OCI-LY7 (cell line): ENCODE data around the gene MSRB1. TPM values are rescaled to one million over a fixed set of nuclear protein-coding genes. Genes with fewer than 3 reads are reported as not detected.

Experiments
- BruUV-seq: library from RNA; stranded (reverse); fragments of 400-500 nt; replicated peaks from 2 replicates; lab custom pipeline; 2021; lab: Mats Ljungman, UMichigan
- CTCF ChIA-PET: fragments of 300-600 bp; sonication (Branson Sonifier 250); formaldehyde crosslinking; loops from one replicate; lab custom pipeline; 2022; ENCODE audit warnings: antibody characterized with exemption; ENCODE audit not compliant: unreplicated experiment; lab: Charles Lee
- POLR2A ChIA-PET: fragments of 300-600 bp; sonication (Branson Sonifier 250); formaldehyde crosslinking; loops from one replicate; lab custom pipeline; 2022; ENCODE audit warnings: antibody characterized with exemption; lab: Charles Lee
- DNase-seq: peaks from one replicate; pipeline ENCODE4 v3.0.0-alpha.2; 2015; ENCODE audit warnings: low spot score
- H2AFZ ChIP-seq: fragments of 200-600 bp; sonication (generic), shearing (Covaris generic); 2 replicates; pipeline ENCODE4 v1.6.1; 2014; ENCODE audit warnings: mild to moderate bottlenecking, antibody characterized with exemption, low read length, moderate library complexity
- H3K27ac ChIP-seq: fragments of 200-600 bp; sonication (generic); 2 replicates; pipeline ENCODE4 v1.5.1; 2014; ENCODE audit warnings: mixed run types, low read depth, mild to moderate bottlenecking, moderate library complexity, low read length, inconsistent platforms; ENCODE audit not compliant: poor library complexity, severe bottlenecking
- H3K36me3 ChIP-seq: fragments of 200-600 bp; sonication (generic); 2 replicates; pipeline ENCODE4 v1.6.1; 2014; ENCODE audit warnings: mild to moderate bottlenecking, antibody characterized with exemption, low read length, moderate library complexity, mixed read lengths; ENCODE audit not compliant: insufficient read depth
- H3K4me1 ChIP-seq: fragments of 200-600 bp; sonication (generic); 2 replicates; pipeline ENCODE4 v1.5.1; 2014; ENCODE audit warnings: mild to moderate bottlenecking, low read length; ENCODE audit not compliant: insufficient read depth, poor library complexity, severe bottlenecking
- H3K4me2 ChIP-seq: fragments of 200-600 bp; sonication (generic); 2 replicates; pipeline ENCODE4 v1.6.1; 2014; ENCODE audit warnings: mild to moderate bottlenecking, low read length
- H3K4me3 ChIP-seq: fragments of 200-600 bp; sonication (generic); 2 replicates; pipeline ENCODE4 v1.5.1; 2014; ENCODE audit warnings: mild to moderate bottlenecking, low read depth, low read length; ENCODE audit not compliant: poor library complexity, severe bottlenecking
- H3K79me2 ChIP-seq: fragments of 200-600 bp; sonication (generic); 2 replicates; pipeline ENCODE4 v1.6.1; 2016; ENCODE audit warnings: low read depth, mild to moderate bottlenecking, low read length, moderate library complexity, mixed read lengths; ENCODE audit not compliant: insufficient read depth
- H3K9me2 ChIP-seq: fragments of 200-600 bp; sonication (generic); 2 replicates; pipeline ENCODE4 v1.6.1; 2016; ENCODE audit warnings: mild to moderate bottlenecking, low read length, mixed read lengths; ENCODE audit not compliant: insufficient read depth
- H3K9me3 ChIP-seq: fragments of 200-600 bp; sonication (generic); 2 replicates; pipeline ENCODE4 v1.6.1; 2014; ENCODE audit warnings: mild to moderate bottlenecking, mixed run types, low read length, mixed read lengths
- H4K20me1 ChIP-seq: fragments of 200-600 bp; sonication (generic); 2 replicates; pipeline ENCODE4 v1.6.1; 2014; ENCODE audit warnings: mild to moderate bottlenecking, antibody characterized with exemption, low read length, moderate library complexity, mixed read lengths; ENCODE audit not compliant: insufficient read depth
- EZH2phosphoT487 ChIP-seq: fragments of 200-600 bp; sonication (generic); IDR thresholded peaks from 2 replicates; pipeline ENCODE4 v1.6.1; 2018; ENCODE audit warnings: low read depth, borderline replicate concordance, mild to moderate bottlenecking, mixed run types, antibody characterized with exemption, low read length, moderate library complexity, mixed read lengths
- intact Hi-C: fragments of 100-400 bp; cut with micrococcal nuclease; formaldehyde crosslinking; loops from one replicate; pipeline ENCODE4 v1.10.0; 2022; ENCODE audit not compliant: unreplicated experiment
- total RNA-seq, 2 experiments: library from RNA; depleted of rRNA in 1 of 2; stranded (reverse); fragments of >200 nt in 1 of 2; shearing (Covaris generic) in 1 of 2; gene quantifications; 2 replicates each; pipeline ENCODE4 v1.2.3, GENCODE V29; 2014 to 2022
- TF ChIP-seq, protein P1 (sequence below): fragments of 200-600 bp; sonication (generic); conservative IDR thresholded peaks from 2 replicates; pipeline ENCODE4 v1.5.1; 2014; ENCODE audit warnings: mild to moderate bottlenecking, antibody characterized with exemption, low read length, moderate library complexity, mixed read lengths

MSRB1 gene
- total RNA-seq, 2 experiments from 2014 or later, result 9.0 to 17.6 TPM

DNA sequence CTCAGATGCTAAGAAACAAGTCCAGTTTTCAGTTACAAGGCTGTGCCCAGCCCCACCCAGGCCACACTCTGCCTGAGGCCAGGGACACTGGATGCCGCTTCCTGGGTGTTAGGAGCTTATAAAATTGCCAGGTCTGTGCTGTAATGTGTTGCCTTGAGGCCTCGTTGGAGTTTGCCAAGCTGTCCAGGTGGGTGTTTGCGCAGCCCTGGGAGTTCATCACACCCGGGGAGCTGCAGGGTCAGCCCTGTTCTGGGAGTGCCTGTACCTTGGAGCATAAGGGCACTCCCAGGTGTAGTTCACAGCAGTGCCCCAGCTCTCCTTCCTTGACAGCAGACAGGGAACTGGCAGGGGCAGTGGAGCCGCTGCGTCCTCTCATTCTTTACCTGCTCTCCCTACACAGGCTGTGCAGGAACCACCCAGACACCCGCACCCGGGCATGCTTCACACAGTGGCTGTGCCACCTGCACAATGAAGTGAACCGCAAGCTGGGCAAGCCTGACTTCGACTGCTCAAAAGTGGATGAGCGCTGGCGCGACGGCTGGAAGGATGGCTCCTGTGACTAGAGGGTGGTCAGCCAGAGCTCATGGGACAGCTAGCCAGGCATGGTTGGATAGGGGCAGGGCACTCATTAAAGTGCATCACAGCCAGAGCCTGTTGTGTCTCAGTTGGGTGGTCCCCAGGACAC, 42.6 kb upstream of the MSRB1 start:
- no peak for DNase-seq
- Histone ChIP-seq H3K79me2 (no peaks in the 10 kb centered on the region), H3K4me3 (peak overlapping the region; percentile 82), H3K27ac (no peak overlapping the region), H3K4me2 (peak overlapping the region; percentile 85), H3K9me2 (no peaks in the 10 kb centered on the region), H3K9me3 (no peaks in the 10 kb centered on the region), H2AFZ (no peak overlapping the region), H3K4me1 (peaks cover 18% of the 10 kb centered on the region), H4K20me1 (no peaks in the 10 kb centered on the region), H3K36me3 (peaks cover 12% of the 10 kb centered on the region; the same call in 1 of the 2 replicates)
- POLR2A ChIA-PET, result interaction anchor here (1.1 kb wide), 1 partner anchor 14 kb away, joined by 3 read pairs; the partner anchor contains the start of gene TBL3
- BruUV-seq, result no TSS peak
- intact Hi-C loops, result no loop called here
- CTCF ChIA-PET, result interaction anchor here (0.6 kb wide), 1 partner anchor 801 kb away, joined by 3 read pairs; no protein-coding TSS in a partner anchor
- TF ChIP-seq, protein P1, sequence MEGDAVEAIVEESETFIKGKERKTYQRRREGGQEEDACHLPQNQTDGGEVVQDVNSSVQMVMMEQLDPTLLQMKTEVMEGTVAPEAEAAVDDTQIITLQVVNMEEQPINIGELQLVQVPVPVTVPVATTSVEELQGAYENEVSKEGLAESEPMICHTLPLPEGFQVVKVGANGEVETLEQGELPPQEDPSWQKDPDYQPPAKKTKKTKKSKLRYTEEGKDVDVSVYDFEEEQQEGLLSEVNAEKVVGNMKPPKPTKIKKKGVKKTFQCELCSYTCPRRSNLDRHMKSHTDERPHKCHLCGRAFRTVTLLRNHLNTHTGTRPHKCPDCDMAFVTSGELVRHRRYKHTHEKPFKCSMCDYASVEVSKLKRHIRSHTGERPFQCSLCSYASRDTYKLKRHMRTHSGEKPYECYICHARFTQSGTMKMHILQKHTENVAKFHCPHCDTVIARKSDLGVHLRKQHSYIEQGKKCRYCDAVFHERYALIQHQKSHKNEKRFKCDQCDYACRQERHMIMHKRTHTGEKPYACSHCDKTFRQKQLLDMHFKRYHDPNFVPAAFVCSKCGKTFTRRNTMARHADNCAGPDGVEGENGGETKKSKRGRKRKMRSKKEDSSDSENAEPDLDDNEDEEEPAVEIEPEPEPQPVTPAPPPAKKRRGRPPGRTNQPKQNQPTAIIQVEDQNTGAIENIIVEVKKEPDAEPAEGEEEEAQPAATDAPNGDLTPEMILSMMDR, result no peak
- no peak for TF ChIP-seq EZH2phosphoT487

DNA sequence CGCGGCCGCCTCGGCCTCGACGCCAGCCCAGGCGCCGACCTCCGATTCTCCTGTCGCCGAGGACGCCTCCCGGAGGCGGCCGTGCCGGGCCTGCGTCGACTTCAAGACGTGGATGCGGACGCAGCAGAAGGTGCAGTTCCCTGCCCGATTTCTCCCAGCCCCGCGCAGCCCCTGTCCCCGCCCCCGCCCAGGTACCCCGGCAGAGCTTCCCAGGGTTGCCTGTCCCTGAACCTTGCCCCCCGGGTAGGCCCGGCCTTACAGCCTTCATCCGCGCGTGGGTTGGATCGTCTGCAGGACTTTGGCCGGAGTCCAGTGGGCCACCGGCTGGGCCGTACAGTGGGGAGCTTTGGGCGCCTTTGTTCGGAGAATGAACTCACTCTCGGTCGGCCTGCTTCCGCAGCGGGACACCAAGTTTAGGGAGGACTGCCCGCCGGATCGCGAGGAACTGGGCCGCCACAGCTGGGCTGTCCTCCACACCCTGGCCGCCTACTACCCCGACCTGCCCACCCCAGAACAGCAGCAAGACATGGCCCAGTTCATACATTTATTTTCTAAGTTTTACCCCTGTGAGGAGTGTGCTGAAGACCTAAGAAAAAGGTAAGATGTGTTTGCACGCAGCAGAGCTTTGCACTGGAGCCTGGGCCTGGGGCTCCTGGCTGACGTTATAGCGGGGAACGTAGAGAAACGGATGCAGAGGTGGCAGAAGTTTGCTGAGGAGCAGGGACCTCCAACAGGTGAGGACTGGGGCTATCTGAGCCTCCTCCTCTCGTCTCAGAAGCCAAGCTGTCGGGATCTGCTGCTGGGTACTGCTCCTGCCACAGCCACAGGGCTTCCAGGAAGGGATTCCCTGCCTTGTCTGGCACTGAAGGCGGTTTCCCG, 41.6 kb upstream of the MSRB1 start:
- TF ChIP-seq, protein P1, result no peak
- no peak for TF ChIP-seq EZH2phosphoT487
- Histone ChIP-seq H3K27ac (peak overlapping the region; percentile 37), H3K9me3 (no peaks in the 10 kb centered on the region), H3K36me3 (peaks cover 13% of the 10 kb centered on the region; the same call in 1 of the 2 replicates), H3K4me2 (peak overlapping the region; percentile 85), H3K4me1 (peaks cover 14% of the 10 kb centered on the region), H3K79me2 (no peaks in the 10 kb centered on the region), H4K20me1 (no peaks in the 10 kb centered on the region), H2AFZ (peak overlapping the region; percentile 44; the same call in 1 of the 2 replicates), H3K9me2 (no peaks in the 10 kb centered on the region), H3K4me3 (peak overlapping the region; percentile 82)
- peak; percentile 19 for DNase-seq
- ChIA-PET CTCF (no interaction called here), POLR2A (interaction anchor here (0.7 to 1.1 kb wide), 2 partner anchors 13 to 188 kb away, joined by 3 read pairs; partner anchors contain the start of gene TBL3)
- BruUV-seq, result TSS peak; percentile 36
- intact Hi-C loops, result loop anchor here (1.0 kb wide), 1 partner anchor 12 kb away; the partner anchor contains the start of gene TBL3
